ENCODE measurements around the gene MRPS27.
"Not testable (repeated sequence)": the region's sequence is repeated elsewhere in the genome, so short reads cannot be mapped to it uniquely, and the experiment has no call there.

The MRPS27 gene

DNA sequence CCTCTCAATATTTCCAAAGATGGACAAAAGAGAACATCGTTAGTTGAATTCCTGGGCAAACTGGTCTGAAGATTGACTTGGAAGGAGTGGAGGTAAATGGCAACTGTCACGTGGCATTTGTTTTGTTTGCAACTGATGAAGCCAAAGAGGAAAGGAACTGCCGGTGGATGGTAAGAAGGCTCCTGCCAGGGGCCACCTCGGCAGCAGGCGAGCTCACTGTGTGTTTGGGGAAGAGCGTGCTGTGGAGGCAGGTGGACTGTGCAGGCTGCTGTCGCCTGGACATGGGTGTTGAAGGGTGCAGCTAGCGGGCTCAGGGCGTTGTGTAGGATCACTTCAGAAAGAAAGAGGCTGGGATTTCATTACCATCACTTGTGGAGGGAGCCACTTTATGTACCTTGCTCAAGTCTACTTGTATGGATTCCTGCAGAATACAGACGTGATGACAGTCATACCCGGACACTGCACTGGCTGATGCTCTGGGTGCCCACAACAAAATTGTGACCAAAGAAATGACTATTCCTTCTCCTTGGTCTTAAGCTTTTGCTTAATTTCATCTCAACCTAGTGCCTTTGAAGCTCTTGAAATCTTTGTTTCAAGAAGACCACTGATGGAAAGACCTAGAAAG lies 140.1 kb downstream of the MRPS27 start:
- no peak for FAIRE-seq
- DNase-seq (ENCODE audit: insufficient read length, low spot score), result no peak

- DNase-seq (ENCODE audit: insufficient read length, low spot score) (peak; percentile 86), FAIRE-seq (peak; percentile 92)
Measured at GRCh38 chr5:72179028-72179815, 140.8 kb downstream of the MRPS27 start.

DNA sequence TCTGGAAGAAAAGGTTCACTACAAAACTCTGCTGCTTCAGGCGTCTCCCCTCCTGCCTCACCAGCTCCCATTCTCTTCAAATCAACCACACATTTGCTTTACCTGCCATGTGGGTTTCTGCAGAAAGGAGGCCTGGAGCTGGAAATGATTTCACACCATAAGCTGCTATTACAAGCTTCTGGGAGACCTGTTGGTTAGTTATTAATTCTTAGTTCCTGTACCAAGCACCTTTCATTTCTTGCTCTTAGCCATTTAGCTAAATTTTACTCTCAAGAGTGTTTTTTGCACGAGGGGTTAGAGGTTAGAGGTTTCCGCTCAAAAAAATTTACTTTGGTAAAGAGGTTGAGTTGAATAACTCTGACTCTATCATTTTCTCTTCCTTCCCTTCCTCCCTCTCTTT lies 142.5 kb downstream of the MRPS27 start:
- no peak for DNase-seq (ENCODE audit: insufficient read length, low spot score)
- FAIRE-seq, result no peak

DNA sequence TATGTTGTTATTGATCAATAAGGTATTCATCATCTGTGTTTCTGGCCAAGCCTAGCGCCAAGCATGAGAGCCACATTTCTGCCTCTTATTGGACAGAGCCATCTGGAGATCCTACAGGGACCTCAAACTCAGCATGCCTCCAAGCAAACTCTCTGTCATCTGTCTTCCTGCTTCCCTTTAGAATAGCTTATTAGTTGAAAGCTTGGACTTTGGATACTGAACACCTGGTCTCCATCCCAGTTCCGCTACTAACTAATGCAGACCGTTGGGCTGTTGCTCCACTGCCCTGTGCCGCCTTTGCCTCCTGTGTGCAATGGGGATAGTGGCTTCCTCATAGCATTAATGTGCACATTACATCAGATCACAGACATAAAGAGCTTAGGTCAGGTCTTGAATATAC lies 147.3 kb downstream of the MRPS27 start:
- FAIRE-seq (no peak), DNase-seq (ENCODE audit: insufficient read length, low spot score) (no peak)

GRCh38 chr5:72171667-72172066 lies 148.4 kb downstream of the MRPS27 start:
- no peak for DNase-seq (ENCODE audit: insufficient read length, low spot score)
- FAIRE-seq, result no peak

DNA sequence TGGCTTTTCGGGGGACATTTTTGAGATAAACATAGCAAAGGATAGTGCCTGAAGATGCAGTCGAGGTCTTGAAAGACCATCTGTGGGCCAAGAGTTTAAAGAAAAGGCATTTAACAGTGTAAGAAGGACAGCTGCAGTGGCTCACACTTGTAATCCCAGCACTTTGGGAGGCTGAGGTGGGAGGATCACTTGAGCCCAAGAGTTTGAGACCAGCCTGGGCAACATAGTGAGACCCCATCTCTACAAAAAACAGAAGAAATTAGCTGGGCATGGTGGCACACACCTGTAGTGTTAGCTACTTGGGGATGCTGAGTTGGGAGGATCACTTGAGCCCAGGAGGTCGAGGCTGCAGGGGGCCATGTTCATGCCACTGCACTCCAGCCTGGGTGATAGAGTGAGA lies 148.9 kb downstream of the MRPS27 start:
- DNase-seq (ENCODE audit: insufficient read length, low spot score); FAIRE-seq: not testable (repeated sequence)

DNA sequence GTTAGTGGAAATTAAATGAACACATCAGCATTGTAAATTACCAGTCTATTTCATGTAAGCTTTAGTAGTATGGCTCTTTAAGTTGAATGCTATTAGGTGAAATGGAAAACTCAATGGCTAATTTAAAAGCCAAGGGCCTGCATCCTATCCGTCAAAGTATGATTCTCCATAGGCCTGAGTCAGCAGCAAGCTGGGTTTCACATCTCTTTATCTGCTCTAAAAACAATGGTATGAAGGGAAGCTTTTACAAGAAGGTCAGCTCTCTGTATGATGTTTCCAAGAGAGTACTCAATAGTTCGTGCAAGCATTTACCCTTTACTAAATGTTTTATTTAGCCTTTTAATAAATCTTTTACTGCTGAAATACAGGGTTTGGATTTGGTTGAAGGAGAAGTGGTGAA lies 149.9 kb downstream of the MRPS27 start:
- DNase-seq (ENCODE audit: insufficient read length, low spot score), result no peak
- FAIRE-seq, result no peak

Measured in HTR-8/SVneo (cell line).